ENCODE measurements around the gene MTRF1L. TPM values are rescaled to one million over a fixed set of nuclear protein-coding genes. Genes with fewer than 3 reads are reported as not detected.
"Not testable (repeated sequence)": the region's sequence is repeated elsewhere in the genome, so short reads cannot be mapped to it uniquely, and the experiment has no call there.

The MTRF1L gene
- total RNA-seq, 1 donor from 2014 or later, result 17.0 TPM

- H3K27me3 Mint-ChIP-seq (ENCODE audit: low read depth), result no peaks in the 10 kb centered on the region
- no peak for DNase-seq (ENCODE audit: low spot score in 2 of 2, unreplicated experiment in 2 of 2)
- TF ChIP-seq CTCF (IDR thresholded peaks at IDR 0.05; ENCODE audit: unreplicated experiment), result no peak
- H3K9me3 Mint-ChIP-seq, result peaks cover 50% of the 10 kb centered on the region
- H3K4me3 Mint-ChIP-seq, result no peak overlapping the region
- peaks cover 50% of the 10 kb centered on the region for H3K36me3 Mint-ChIP-seq
- no peaks in the 10 kb centered on the region for H3K4me1 Mint-ChIP-seq
- H3K27ac Mint-ChIP-seq, result no peak overlapping the region
Measured at GRCh38 chr6:152969688-152970418, 32.7 kb downstream of the MTRF1L start.

- DNase-seq (ENCODE audit: low spot score in 2 of 2, unreplicated experiment in 2 of 2); H3K4me3 Mint-ChIP-seq; H3K27ac Mint-ChIP-seq; H3K4me1 Mint-ChIP-seq; H3K27me3 Mint-ChIP-seq (ENCODE audit: low read depth): not testable (repeated sequence)
- Mint-ChIP-seq H3K9me3 (peaks cover 48% of the 10 kb centered on the region), H3K36me3 (peaks cover 23% of the 10 kb centered on the region)
Measured at GRCh38 chr6:152966168-152966894, 36.2 kb downstream of the MTRF1L start.

- no peak for TF ChIP-seq CTCF (IDR thresholded peaks at IDR 0.05; ENCODE audit: unreplicated experiment)
- H3K9me3 Mint-ChIP-seq, result peaks cover 4% of the 10 kb centered on the region
- no peak overlapping the region for H3K27ac Mint-ChIP-seq
- H3K4me3 Mint-ChIP-seq, result no peak overlapping the region
- peaks cover 2% of the 10 kb centered on the region for H3K27me3 Mint-ChIP-seq (ENCODE audit: low read depth)
- DNase-seq (ENCODE audit: low spot score in 2 of 2, unreplicated experiment in 2 of 2), result no peak
- H3K4me1 Mint-ChIP-seq, result no peaks in the 10 kb centered on the region
- H3K36me3 Mint-ChIP-seq, result no peaks in the 10 kb centered on the region
Measured at GRCh38 chr6:152959333-152959732, 43.2 kb downstream of the MTRF1L start.

DNA sequence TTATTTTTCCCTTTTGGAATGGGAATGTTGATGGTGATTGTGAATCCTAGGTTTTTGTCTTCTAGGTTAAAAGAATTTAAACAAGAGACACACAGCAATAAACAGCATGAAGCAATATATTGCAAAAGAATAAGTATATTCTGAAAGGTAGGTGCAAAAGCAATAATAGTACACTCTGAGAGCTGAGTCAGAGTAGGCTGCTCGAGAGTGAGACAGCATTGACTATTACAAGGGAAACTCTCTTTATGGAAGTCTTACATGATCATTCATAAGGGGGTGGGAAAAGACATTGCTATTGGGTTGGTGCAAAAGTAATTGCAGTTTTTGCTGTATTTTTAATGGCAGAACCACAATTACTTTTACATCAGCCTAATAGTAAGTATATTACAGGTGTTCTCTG is 44.7 kb downstream of the MTRF1L start:
- H3K4me3 Mint-ChIP-seq, result no peak overlapping the region
- peaks cover 2% of the 10 kb centered on the region for H3K27me3 Mint-ChIP-seq (ENCODE audit: low read depth)
- H3K27ac Mint-ChIP-seq, result no peak overlapping the region
- DNase-seq (ENCODE audit: low spot score in 2 of 2, unreplicated experiment in 2 of 2), result no peak
- TF ChIP-seq CTCF (IDR thresholded peaks at IDR 0.05; ENCODE audit: unreplicated experiment), result no peak
- no peaks in the 10 kb centered on the region for H3K4me1 Mint-ChIP-seq
- H3K36me3 Mint-ChIP-seq, result no peaks in the 10 kb centered on the region
- peaks cover 4% of the 10 kb centered on the region for H3K9me3 Mint-ChIP-seq

GRCh38 chr6:152954443-152954842 is 48.1 kb downstream of the MTRF1L start:
- TF ChIP-seq CTCF (IDR thresholded peaks at IDR 0.05; ENCODE audit: unreplicated experiment), result no peak
- no peaks in the 10 kb centered on the region for H3K36me3 Mint-ChIP-seq
- H3K9me3 Mint-ChIP-seq, result peaks cover 4% of the 10 kb centered on the region
- no peak overlapping the region for H3K27ac Mint-ChIP-seq
- H3K27me3 Mint-ChIP-seq (ENCODE audit: low read depth), result no peaks in the 10 kb centered on the region
- H3K4me3 Mint-ChIP-seq, result no peak overlapping the region
- no peak for DNase-seq (ENCODE audit: low spot score in 2 of 2, unreplicated experiment in 2 of 2)
- H3K4me1 Mint-ChIP-seq, result no peaks in the 10 kb centered on the region

- no peak overlapping the region for H3K4me3 Mint-ChIP-seq
- H3K27me3 Mint-ChIP-seq (ENCODE audit: low read depth), result peaks cover 2% of the 10 kb centered on the region
- peak; percentile 55 for TF ChIP-seq CTCF (IDR thresholded peaks at IDR 0.05; ENCODE audit: unreplicated experiment)
- DNase-seq (ENCODE audit: low spot score in 2 of 2, unreplicated experiment in 2 of 2), result no peak
- no peaks in the 10 kb centered on the region for H3K4me1 Mint-ChIP-seq
- H3K36me3 Mint-ChIP-seq, result no peaks in the 10 kb centered on the region
- peaks cover 4% of the 10 kb centered on the region for H3K9me3 Mint-ChIP-seq
- H3K27ac Mint-ChIP-seq, result no peak overlapping the region
Measured at GRCh38 chr6:152952866-152953509, 49.5 kb downstream of the MTRF1L start.
